ENCODE results near the gene KPRP.

- no peak for TF ChIP-seq CTCF (IDR thresholded peaks at IDR 0.05; ENCODE audit: insufficient read depth, low read depth, low read length)
- TF ChIP-seq EZH2 (IDR thresholded peaks at IDR 0.05; ENCODE audit: insufficient read depth, low read length): no peak
Measured at GRCh38 chr1:152796421-152796820, 38.6 kb downstream of the KPRP start, which contains the start of gene LCE1D.

Data from astrocyte (in vitro differentiated cells and primary cell).